GM12878 (cell line): ENCODE data around the gene PMEL. TPM values are rescaled to one million over a fixed set of nuclear protein-coding genes. Genes with fewer than 3 reads are reported as not detected.

Source experiments
- ATAC-seq: fragments of 200-7000 bp; cut with Tn5 transposase; 3 replicates; pipeline ENCODE4 v1.9.1; 2020; ENCODE audit warnings: mild to moderate bottlenecking, moderate library complexity
- BruUV-seq: library from RNA; stranded (reverse); fragments of 400-500 nt; replicated peaks from 2 replicates; lab custom pipeline; 2021; lab: Mats Ljungman, UMichigan
- CTCF ChIA-PET: fragments of 300-600 bp; sonication (Branson Sonifier 250); formaldehyde crosslinking; extraction: SDS; loops from one replicate; lab custom pipeline; 2021; ENCODE audit warnings: inconsistent platforms; lab: Yijun Ruan, JAX
- POLR2A ChIA-PET: fragments of 350-600 bp; formaldehyde crosslinking; extraction: SDS; loops from one replicate; lab custom pipeline; 2021; ENCODE audit warnings: inconsistent platforms; lab: Charles Lee
- RAD21 ChIA-PET: fragments of 300-600 bp; sonication (Branson Sonifier 250); formaldehyde crosslinking; loops from one replicate; lab custom pipeline; 2023; ENCODE audit warnings: antibody characterized with exemption; ENCODE audit not compliant: unreplicated experiment; lab: Charles Lee
- SMC1A ChIA-PET: fragments of 300-600 bp; sonication (Branson Sonifier 250); formaldehyde crosslinking; loops from one replicate; lab custom pipeline; 2023; ENCODE audit not compliant: unreplicated experiment, uncharacterized antibody; lab: Charles Lee
- DNase-seq: peaks from one replicate; pipeline ENCODE4 v3.0.0-alpha.2; 2011; ENCODE audit warnings: low read depth, low spot score
- FAIRE-seq: peaks from 3 replicates; lab custom pipeline; 2011; peaks lifted over from hg19 to GRCh38; lab: Jason Lieb, UNC
- H2AFZ ChIP-seq: 2 replicates; pipeline ENCODE4 v1.6.0; 2011; ENCODE audit warnings: low read depth, low read length, control low read depth; ENCODE audit not compliant: control insufficient read depth
- H3K27ac ChIP-seq: 2 replicates; pipeline ENCODE4 v1.5.1; 2011; ENCODE audit warnings: control low read depth; ENCODE audit not compliant: control insufficient read depth, insufficient read depth
- H3K27me3 ChIP-seq, 2 experiments: replicated peaks in 1 of 2; 2 replicates each; pipeline versions ENCODE4 v1.6.0 to v1.6.1; 2011; ENCODE audit warnings: low read length in 1 of 2; ENCODE audit not compliant: control insufficient read depth in 2 of 2, insufficient read depth in 2 of 2
- H3K36me3 ChIP-seq, 2 experiments: 2 replicates each; pipeline ENCODE4 v1.5.1; 2011; ENCODE audit warnings: low read length in 1 of 2; ENCODE audit not compliant: control insufficient read depth in 2 of 2, insufficient read depth in 2 of 2
- H3K4me1 ChIP-seq: 2 replicates; pipeline ENCODE4 v1.6.1; 2011; ENCODE audit warnings: mild to moderate bottlenecking, low read length, moderate library complexity, mixed read lengths; ENCODE audit not compliant: control insufficient read depth, insufficient read depth
- H3K4me2 ChIP-seq: 2 replicates; pipeline ENCODE4 v1.6.0; 2011; ENCODE audit warnings: control low read depth; ENCODE audit not compliant: control insufficient read depth, insufficient read depth
- H3K4me3 ChIP-seq: fragments of 200-600 bp; sonication (generic); 2 replicates; pipeline ENCODE4 v1.5.1; 2016
- H3K79me2 ChIP-seq: 2 replicates; pipeline ENCODE4 v1.6.0; 2011; ENCODE audit warnings: low read length; ENCODE audit not compliant: control insufficient read depth, insufficient read depth
- H3K9ac ChIP-seq: 2 replicates; pipeline ENCODE4 v1.8.0; 2011; ENCODE audit warnings: low read length, control low read depth, mixed read lengths; ENCODE audit not compliant: control insufficient read depth, insufficient read depth
- H3K9me3 ChIP-seq: replicated peaks from 3 replicates; pipeline ENCODE4 v1.5.1; 2011; ENCODE audit warnings: mild to moderate bottlenecking, low read length; ENCODE audit not compliant: control insufficient read depth, insufficient read depth
- H4K20me1 ChIP-seq: 2 replicates; pipeline ENCODE4 v1.6.0; 2011; ENCODE audit not compliant: control insufficient read depth, insufficient read depth
- BCL11A ChIP-seq: IDR thresholded peaks from 2 replicates; pipeline ENCODE4 v1.6.1; 2011; ENCODE audit warnings: low read depth, low read length
- CHD1 ChIP-seq: IDR thresholded peaks from 2 replicates; pipeline ENCODE4 v1.6.1; 2012; ENCODE audit warnings: low read depth, low read length, improper control_type of control experiment
- IKZF1 ChIP-seq: fragments of 450-650 bp; conservative IDR thresholded peaks from 2 replicates; pipeline ENCODE4 v1.6.1; 2017; ENCODE audit warnings: antibody characterized with exemption, mild to moderate bottlenecking
- JUNB ChIP-seq: IDR thresholded peaks from 2 replicates; pipeline ENCODE4 v1.6.1; 2016; ENCODE audit warnings: antibody characterized with exemption, mild to moderate bottlenecking
- LARP7 ChIP-seq: fragments of 450-650 bp; IDR thresholded peaks from 2 replicates; pipeline ENCODE4 v1.6.1; 2017; ENCODE audit warnings: mild to moderate bottlenecking
- NR2C2 ChIP-seq: IDR thresholded peaks from 2 replicates; pipeline ENCODE4 v1.6.1; 2011; ENCODE audit warnings: borderline replicate concordance, low read depth; ENCODE audit not compliant: control insufficient read depth, insufficient read length
- SIX5 ChIP-seq: IDR thresholded peaks from 2 replicates; pipeline ENCODE4 v1.6.1; 2011; ENCODE audit warnings: mild to moderate bottlenecking, low read depth, low read length, moderate library complexity; ENCODE audit not compliant: severe bottlenecking
- SREBF2 ChIP-seq: IDR thresholded peaks from 2 replicates; pipeline ENCODE4 v1.6.1; 2012; ENCODE audit warnings: mild to moderate bottlenecking, low read length
- ZBED1 ChIP-seq: IDR thresholded peaks from 2 replicates; pipeline ENCODE4 v1.6.1; 2016; ENCODE audit warnings: borderline replicate concordance
- WGBS: methylation state at CpG from one replicate; pipeline ENCODE4 v1.1.6; 2016; ENCODE audit warnings: low lambda C conversion rate; ENCODE audit not compliant: insufficient replicate concordance, insufficient coverage; ENCODE audit errors: missing lambda C conversion rate; 5-methylcytosine and 5-hydroxymethylcytosine counted together
- in situ Hi-C: fragments of 300-500 bp; cut with MboI; formaldehyde crosslinking; loops from 9 replicates; pipeline ENCODE4 v1.14.3; 2018; ENCODE audit warnings: mixed read lengths
- intact Hi-C: fragments of 100-400 bp; cut with micrococcal nuclease; formaldehyde crosslinking; loops from one replicate; pipeline ENCODE4 v1.14.2; 2022; ENCODE audit not compliant: unreplicated experiment
- polyA plus RNA-seq, 11 experiments: library from polyadenylated mRNA; depleted of rRNA in 4 of 11; unstranded in 6 of 11; stranded (reverse) in 5 of 11; fragments of >200 nt; fragmentation: Nextera tagmentation in 4 of 11; fragmentation: Illumina TruSeq in 1 of 11; extraction: Ambion mirVana in 4 of 11; extraction: Trizol in 1 of 11; gene quantifications; 1 replicate in 1 of 11; 2 replicates in 10 of 11; pipeline versions ENCODE4 v1.2.1 to v1.2.3, GENCODE V29; 2011 to 2016; ENCODE audit warnings: inconsistent platforms in 2 of 11, missing spikeins in 2 of 11, low read depth in 1 of 11
- total RNA-seq, 4 experiments: library from RNA; depleted of rRNA in 3 of 4; stranded (reverse); fragments of >200 nt in 3 of 4; fragmentation: Illumina TruSeq in 1 of 4; extraction: Trizol in 1 of 4; gene quantifications; 2 replicates each; pipeline versions ENCODE4 v1.2.1 to v1.2.3, GENCODE V29; 2013 to 2021
- TF ChIP-seq, protein P1 (sequence below): fragments of 450-650 bp; IDR thresholded peaks from 2 replicates; pipeline ENCODE4 v1.6.1; 2017; ENCODE audit warnings: borderline replicate concordance
- TF ChIP-seq, protein P2 (sequence below): fragments of 450-650 bp; IDR thresholded peaks from 2 replicates; pipeline ENCODE4 v1.6.1; 2017; ENCODE audit warnings: mild to moderate bottlenecking, moderate library complexity

Gene PMEL
- total and polyA plus RNA-seq, 10 of the 15 experiments (the other 5 are each of a cell fraction or from before 2014, with no cell fraction given) = 0.32 to 1.6 (median 0.56) TPM

DNA sequence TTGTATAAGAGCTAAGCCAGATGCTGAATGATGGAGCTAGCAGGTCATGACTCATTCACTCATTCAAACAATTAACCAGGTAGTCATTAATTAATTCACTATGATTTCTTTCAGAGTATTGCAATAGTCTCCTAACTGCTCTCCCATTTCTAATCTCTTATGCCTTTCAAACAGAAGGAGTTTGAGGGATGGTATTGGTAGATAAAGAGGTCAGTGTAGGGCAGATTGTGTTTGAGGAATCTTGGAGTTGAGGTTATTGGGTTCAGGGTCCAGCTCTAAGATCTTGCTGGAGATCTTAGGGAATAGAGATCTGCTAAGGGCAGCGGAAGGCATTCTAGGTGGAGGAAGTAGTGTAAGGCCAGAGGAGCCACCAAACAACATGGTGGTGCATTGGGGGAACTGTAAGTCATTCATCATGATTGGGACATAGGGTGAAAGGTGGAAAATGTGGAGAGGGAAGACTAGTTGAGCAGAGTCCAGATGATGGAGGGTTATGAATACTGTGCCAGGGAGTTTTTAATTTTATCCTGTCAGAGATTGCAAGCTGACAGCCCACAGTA, 23.2 kb downstream of the PMEL start:
- ATAC-seq = no peak
- Histone ChIP-seq H3K27ac (no peak overlapping the region), H2AFZ (no peak overlapping the region), H3K4me2 (no peak overlapping the region), H3K27me3 (no peaks in the 10 kb centered on the region), H3K36me3 (peaks cover 0 to 46% of the 10 kb centered on the region in 2 experiments), H3K4me1 (peaks cover 24% of the 10 kb centered on the region), H3K79me2 (no peaks in the 10 kb centered on the region), H3K9ac (no peak overlapping the region), H3K9me3 (no peaks in the 10 kb centered on the region), H3K4me3 (no peak overlapping the region), H4K20me1 (no peaks in the 10 kb centered on the region)
- RAD21 ChIA-PET = interaction anchor here (5.0 kb wide), 1 partner anchor 203 kb away, joined by 43 read pairs; no protein-coding TSS in a partner anchor
- intact Hi-C loops = no loop called here
- SMC1A ChIA-PET = interaction anchor here (0.8 to 5.0 kb wide), 5 partner anchors 13 to 203 kb away, joined by 3 to 51 read pairs (median 5); no protein-coding TSS in a partner anchor
- POLR2A ChIA-PET = interaction anchor here (0.6 to 1.5 kb wide), 3 partner anchors 16 to 202 kb away, joined by 3 read pairs; no protein-coding TSS in a partner anchor
- in situ Hi-C loops = loop anchor here (5.0 kb wide), 1 partner anchor 205 kb away; no protein-coding TSS in a partner anchor
- BruUV-seq = no TSS peak
- TF ChIP-seq NR2C2 = no peak
- TF ChIP-seq BCL11A = no peak
- CTCF ChIA-PET = interaction anchor here (0.5 to 4.7 kb wide), 7 partner anchors 12 to 204 kb away, joined by 3 to 49 read pairs (median 4); partner anchors contain the start of genes DGKA, ORMDL2 and SARNP
- WGBS = 100% methylated on average over 1 of the region's 1 CpG
- no peak for FAIRE-seq
- no peak for DNase-seq

DNA sequence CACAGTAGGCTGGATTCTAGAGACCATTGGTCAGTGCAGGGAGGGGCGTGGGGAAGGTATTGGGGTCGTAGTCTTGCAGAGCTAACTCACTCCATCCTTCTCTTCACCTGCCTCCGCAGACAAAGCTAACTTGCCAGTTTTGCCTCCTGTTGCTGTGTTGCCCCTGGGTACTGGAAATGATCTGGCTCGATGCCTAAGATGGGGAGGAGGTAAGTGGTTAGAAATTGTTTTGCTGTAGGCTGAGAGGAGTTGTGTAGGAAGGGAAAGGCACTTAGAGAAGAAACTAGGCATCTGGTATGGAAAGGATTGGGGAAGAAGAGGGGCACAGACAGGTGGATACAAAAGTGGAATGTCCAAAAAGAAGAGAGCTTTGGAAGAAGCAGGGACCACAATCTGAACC, 23.8 kb downstream of the PMEL start:
- ChIA-PET POLR2A (interaction anchor here (1.0 kb wide), 1 partner anchor 196 kb away, joined by 3 read pairs; no protein-coding TSS in a partner anchor), RAD21 (interaction anchor here (0.6 to 5.0 kb wide), 2 partner anchors 96 to 203 kb away, joined by 3 to 43 read pairs; no protein-coding TSS in a partner anchor), SMC1A (interaction anchor here (0.8 to 5.0 kb wide), 6 partner anchors 9 to 203 kb away, joined by 3 to 51 read pairs (median 4); no protein-coding TSS in a partner anchor), CTCF (interaction anchor here (0.5 to 4.7 kb wide), 6 partner anchors 12 to 203 kb away, joined by 3 to 49 read pairs (median 5); partner anchors contain the start of genes DGKA, ORMDL2 and SARNP)
- ATAC-seq (no peak), FAIRE-seq (no peak), DNase-seq (no peak)
- intact Hi-C loops (no loop called here), in situ Hi-C loops (loop anchor here (5.0 kb wide), 1 partner anchor 205 kb away; no protein-coding TSS in a partner anchor)
- no peak overlapping the region for H2AFZ ChIP-seq
- H3K9me3 ChIP-seq = no peaks in the 10 kb centered on the region
- H3K27ac ChIP-seq = no peak overlapping the region
- H3K27me3 ChIP-seq = no peaks in the 10 kb centered on the region
- no peak overlapping the region for H3K9ac ChIP-seq
- H3K4me3 ChIP-seq = no peak overlapping the region
- WGBS = 95% methylated on average over 4 of the region's 4 CpGs
- peaks cover 24% of the 10 kb centered on the region for H3K4me1 ChIP-seq
- H4K20me1 ChIP-seq = no peaks in the 10 kb centered on the region
- no peak overlapping the region for H3K4me2 ChIP-seq
- BruUV-seq = no TSS peak
- peaks cover 0 to 52% of the 10 kb centered on the region in 2 experiments for H3K36me3 ChIP-seq
- no peak for TF ChIP-seq SIX5
- TF ChIP-seq, protein P1, sequence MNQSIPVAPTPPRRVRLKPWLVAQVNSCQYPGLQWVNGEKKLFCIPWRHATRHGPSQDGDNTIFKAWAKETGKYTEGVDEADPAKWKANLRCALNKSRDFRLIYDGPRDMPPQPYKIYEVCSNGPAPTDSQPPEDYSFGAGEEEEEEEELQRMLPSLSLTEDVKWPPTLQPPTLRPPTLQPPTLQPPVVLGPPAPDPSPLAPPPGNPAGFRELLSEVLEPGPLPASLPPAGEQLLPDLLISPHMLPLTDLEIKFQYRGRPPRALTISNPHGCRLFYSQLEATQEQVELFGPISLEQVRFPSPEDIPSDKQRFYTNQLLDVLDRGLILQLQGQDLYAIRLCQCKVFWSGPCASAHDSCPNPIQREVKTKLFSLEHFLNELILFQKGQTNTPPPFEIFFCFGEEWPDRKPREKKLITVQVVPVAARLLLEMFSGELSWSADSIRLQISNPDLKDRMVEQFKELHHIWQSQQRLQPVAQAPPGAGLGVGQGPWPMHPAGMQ = no peak
- TF ChIP-seq, protein P2, sequence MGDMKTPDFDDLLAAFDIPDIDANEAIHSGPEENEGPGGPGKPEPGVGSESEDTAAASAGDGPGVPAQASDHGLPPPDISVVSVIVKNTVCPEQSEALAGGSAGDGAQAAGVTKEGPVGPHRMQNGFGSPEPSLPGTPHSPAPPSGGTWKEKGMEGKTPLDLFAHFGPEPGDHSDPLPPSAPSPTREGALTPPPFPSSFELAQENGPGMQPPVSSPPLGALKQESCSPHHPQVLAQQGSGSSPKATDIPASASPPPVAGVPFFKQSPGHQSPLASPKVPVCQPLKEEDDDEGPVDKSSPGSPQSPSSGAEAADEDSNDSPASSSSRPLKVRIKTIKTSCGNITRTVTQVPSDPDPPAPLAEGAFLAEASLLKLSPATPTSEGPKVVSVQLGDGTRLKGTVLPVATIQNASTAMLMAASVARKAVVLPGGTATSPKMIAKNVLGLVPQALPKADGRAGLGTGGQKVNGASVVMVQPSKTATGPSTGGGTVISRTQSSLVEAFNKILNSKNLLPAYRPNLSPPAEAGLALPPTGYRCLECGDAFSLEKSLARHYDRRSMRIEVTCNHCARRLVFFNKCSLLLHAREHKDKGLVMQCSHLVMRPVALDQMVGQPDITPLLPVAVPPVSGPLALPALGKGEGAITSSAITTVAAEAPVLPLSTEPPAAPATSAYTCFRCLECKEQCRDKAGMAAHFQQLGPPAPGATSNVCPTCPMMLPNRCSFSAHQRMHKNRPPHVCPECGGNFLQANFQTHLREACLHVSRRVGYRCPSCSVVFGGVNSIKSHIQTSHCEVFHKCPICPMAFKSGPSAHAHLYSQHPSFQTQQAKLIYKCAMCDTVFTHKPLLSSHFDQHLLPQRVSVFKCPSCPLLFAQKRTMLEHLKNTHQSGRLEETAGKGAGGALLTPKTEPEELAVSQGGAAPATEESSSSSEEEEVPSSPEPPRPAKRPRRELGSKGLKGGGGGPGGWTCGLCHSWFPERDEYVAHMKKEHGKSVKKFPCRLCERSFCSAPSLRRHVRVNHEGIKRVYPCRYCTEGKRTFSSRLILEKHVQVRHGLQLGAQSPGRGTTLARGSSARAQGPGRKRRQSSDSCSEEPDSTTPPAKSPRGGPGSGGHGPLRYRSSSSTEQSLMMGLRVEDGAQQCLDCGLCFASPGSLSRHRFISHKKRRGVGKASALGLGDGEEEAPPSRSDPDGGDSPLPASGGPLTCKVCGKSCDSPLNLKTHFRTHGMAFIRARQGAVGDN = no peak
- TF ChIP-seq LARP7 = no peak
- no peak for TF ChIP-seq IKZF1
- TF ChIP-seq SREBF2 = no peak
- TF ChIP-seq ZBED1 = no peak
- no peak for TF ChIP-seq JUNB
- no peak for TF ChIP-seq CHD1
- H3K79me2 ChIP-seq = no peaks in the 10 kb centered on the region
